OCI-LY1 (cell line): Measurements from ENCODE around the gene ATG7.

Experiments used
- H2AFZ ChIP-seq: fragments of 200-600 bp; sonication (generic), shearing (Covaris generic); 2 replicates; pipeline ENCODE4 v1.6.0; 2014; ENCODE audit warnings: antibody characterized with exemption, mild to moderate bottlenecking, low read length
- H3F3A ChIP-seq: fragments of 200-600 bp; sonication (generic), shearing (Covaris generic); 2 replicates; pipeline ENCODE4 v1.6.0; 2014; ENCODE audit warnings: mild to moderate bottlenecking, antibody characterized with exemption, low read length, moderate library complexity; ENCODE audit not compliant: insufficient read depth
- H3K27ac ChIP-seq: fragments of 200-600 bp; sonication (generic); 2 replicates; pipeline ENCODE4 v1.5.1; 2014; ENCODE audit warnings: low read length, mixed run types, mild to moderate bottlenecking, low read depth; ENCODE audit not compliant: poor library complexity, severe bottlenecking
- H3K27me3 ChIP-seq: fragments of 200-600 bp; sonication (generic); 2 replicates; pipeline ENCODE4 v1.6.0; 2014; ENCODE audit warnings: antibody characterized with exemption, mild to moderate bottlenecking, low read length, moderate library complexity; ENCODE audit not compliant: insufficient read depth
- H3K36me3 ChIP-seq: fragments of 200-600 bp; sonication (generic); 2 replicates; pipeline ENCODE4 v1.6.1; 2014; ENCODE audit warnings: mild to moderate bottlenecking, antibody characterized with exemption, low read length, moderate library complexity, mixed read lengths; ENCODE audit not compliant: insufficient read depth
- H3K4me1 ChIP-seq: fragments of 200-600 bp; sonication (generic); 2 replicates; pipeline ENCODE4 v1.5.1; 2014; ENCODE audit warnings: mild to moderate bottlenecking, low read length, moderate library complexity; ENCODE audit not compliant: insufficient read depth, severe bottlenecking
- H3K4me2 ChIP-seq: fragments of 200-600 bp; sonication (generic), shearing (Covaris generic); 2 replicates; pipeline ENCODE4 v1.6.1; 2014; ENCODE audit warnings: low read length
- H3K4me3 ChIP-seq: fragments of 200-600 bp; sonication (generic); 2 replicates; pipeline ENCODE4 v1.5.1; 2014; ENCODE audit warnings: low read length, low read depth, mild to moderate bottlenecking, mixed read lengths; ENCODE audit not compliant: poor library complexity, severe bottlenecking
- H3K79me2 ChIP-seq: fragments of 200-600 bp; shearing (Covaris generic); 2 replicates; pipeline ENCODE4 v1.6.1; 2016; ENCODE audit warnings: mixed run types, low read length, mixed read lengths; ENCODE audit not compliant: insufficient read depth
- H3K9ac ChIP-seq: fragments of 200-600 bp; sonication (generic), shearing (Covaris generic); 2 replicates; pipeline ENCODE4 v1.6.1; 2014; ENCODE audit warnings: mild to moderate bottlenecking, low read length, mixed read lengths
- H3K9me2 ChIP-seq: fragments of 200-600 bp; sonication (generic), shearing (Covaris generic); 2 replicates; pipeline ENCODE4 v1.6.1; 2014; ENCODE audit warnings: low read depth, mild to moderate bottlenecking, low read length, mixed read lengths
- H3K9me3 ChIP-seq: fragments of 200-600 bp; shearing (Covaris generic); 2 replicates; pipeline ENCODE4 v1.6.1; 2014; ENCODE audit warnings: low read length, mixed read lengths
- H4K20me1 ChIP-seq: fragments of 200-600 bp; sonication (generic), shearing (Covaris generic); 2 replicates; pipeline ENCODE4 v1.6.0; 2016; ENCODE audit warnings: mild to moderate bottlenecking, low read length; ENCODE audit not compliant: insufficient read depth
- EZH2 ChIP-seq: fragments of 200-600 bp; sonication (generic), shearing (Covaris generic); IDR thresholded peaks from 2 replicates; pipeline ENCODE4 v1.8.0; 2017; ENCODE audit warnings: borderline replicate concordance, mixed run types, mild to moderate bottlenecking, antibody characterized with exemption, low read length, moderate library complexity, mixed read lengths
- TF ChIP-seq, protein P1 (sequence below): fragments of 200-600 bp; sonication (generic), shearing (Covaris generic); IDR thresholded peaks from 2 replicates; pipeline ENCODE4 v1.5.1; 2017; ENCODE audit warnings: mild to moderate bottlenecking, antibody characterized with exemption, low read length, moderate library complexity, mixed read lengths

ATG7 gene

DNA sequence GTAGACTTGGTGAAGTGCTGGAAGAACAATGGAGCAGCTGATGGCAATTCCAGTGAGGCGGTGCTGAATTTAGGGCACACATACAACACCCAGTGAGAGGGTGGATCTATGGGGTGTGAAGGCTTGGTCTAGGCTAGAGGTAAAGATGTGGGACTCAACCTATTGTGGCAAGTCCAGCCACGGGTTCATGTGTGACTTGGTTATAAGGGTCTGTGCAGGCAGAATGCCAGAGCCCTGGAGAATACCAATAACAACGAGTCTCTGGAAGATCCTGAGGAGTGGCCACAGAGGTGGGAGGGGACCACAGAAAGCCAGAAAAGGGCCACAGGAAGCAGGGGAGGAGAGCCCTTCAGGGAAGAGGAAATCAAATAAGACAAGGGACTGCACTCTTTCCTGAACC lies 316.6 kb downstream of the ATG7 start:
- no peaks in the 10 kb centered on the region for H3F3A ChIP-seq
- H3K4me3 ChIP-seq, result no peak overlapping the region
- H3K4me1 ChIP-seq, result peaks cover 75% of the 10 kb centered on the region
- TF ChIP-seq, protein P1, sequence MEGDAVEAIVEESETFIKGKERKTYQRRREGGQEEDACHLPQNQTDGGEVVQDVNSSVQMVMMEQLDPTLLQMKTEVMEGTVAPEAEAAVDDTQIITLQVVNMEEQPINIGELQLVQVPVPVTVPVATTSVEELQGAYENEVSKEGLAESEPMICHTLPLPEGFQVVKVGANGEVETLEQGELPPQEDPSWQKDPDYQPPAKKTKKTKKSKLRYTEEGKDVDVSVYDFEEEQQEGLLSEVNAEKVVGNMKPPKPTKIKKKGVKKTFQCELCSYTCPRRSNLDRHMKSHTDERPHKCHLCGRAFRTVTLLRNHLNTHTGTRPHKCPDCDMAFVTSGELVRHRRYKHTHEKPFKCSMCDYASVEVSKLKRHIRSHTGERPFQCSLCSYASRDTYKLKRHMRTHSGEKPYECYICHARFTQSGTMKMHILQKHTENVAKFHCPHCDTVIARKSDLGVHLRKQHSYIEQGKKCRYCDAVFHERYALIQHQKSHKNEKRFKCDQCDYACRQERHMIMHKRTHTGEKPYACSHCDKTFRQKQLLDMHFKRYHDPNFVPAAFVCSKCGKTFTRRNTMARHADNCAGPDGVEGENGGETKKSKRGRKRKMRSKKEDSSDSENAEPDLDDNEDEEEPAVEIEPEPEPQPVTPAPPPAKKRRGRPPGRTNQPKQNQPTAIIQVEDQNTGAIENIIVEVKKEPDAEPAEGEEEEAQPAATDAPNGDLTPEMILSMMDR, result no peak
- TF ChIP-seq EZH2, result no peak
- no peaks in the 10 kb centered on the region for H3K27me3 ChIP-seq
- H4K20me1 ChIP-seq, result no peaks in the 10 kb centered on the region
- no peaks in the 10 kb centered on the region for H3K9me3 ChIP-seq
- peaks cover 77% of the 10 kb centered on the region for H3K79me2 ChIP-seq
- H3K9ac ChIP-seq, result no peak overlapping the region
- no peaks in the 10 kb centered on the region for H3K9me2 ChIP-seq
- H3K36me3 ChIP-seq, result peaks cover 58% of the 10 kb centered on the region; the same call in 1 of the 2 replicates
- H2AFZ ChIP-seq, result no peak overlapping the region
- H3K4me2 ChIP-seq, result no peak overlapping the region
- H3K27ac ChIP-seq, result no peak overlapping the region

DNA sequence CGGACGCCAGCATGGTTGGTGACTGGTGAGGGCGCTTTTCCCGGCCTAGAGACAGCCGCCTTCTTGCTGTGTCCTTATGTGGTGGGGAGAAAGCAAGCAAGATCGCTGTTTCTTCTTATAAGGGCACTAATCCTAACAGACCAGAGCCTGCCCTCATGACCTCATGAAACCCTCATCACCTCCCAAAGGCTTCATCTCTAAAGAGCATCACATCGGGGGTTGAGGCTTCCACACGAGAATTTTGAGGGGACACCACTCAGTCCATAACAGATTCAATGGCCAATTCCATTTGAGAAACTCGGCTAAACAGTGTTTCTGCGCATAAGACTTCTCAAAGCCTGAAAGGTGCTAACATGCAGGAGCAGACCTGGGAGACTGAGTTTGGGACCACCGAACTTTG lies 317.5 kb downstream of the ATG7 start:
- no peak overlapping the region for H3K9ac ChIP-seq
- peaks cover 67% of the 10 kb centered on the region; the same call in 1 of the 2 replicates for H3K36me3 ChIP-seq
- H3F3A ChIP-seq, result no peaks in the 10 kb centered on the region
- H3K4me3 ChIP-seq, result no peak overlapping the region
- peaks cover 80% of the 10 kb centered on the region for H3K79me2 ChIP-seq
- H3K27ac ChIP-seq, result no peak overlapping the region
- peaks cover 75% of the 10 kb centered on the region for H3K4me1 ChIP-seq
- H3K27me3 ChIP-seq, result no peaks in the 10 kb centered on the region
- no peak overlapping the region for H2AFZ ChIP-seq
- H3K9me2 ChIP-seq, result no peaks in the 10 kb centered on the region
- TF ChIP-seq, protein P1, result no peak
- no peak for TF ChIP-seq EZH2
- H3K9me3 ChIP-seq, result no peaks in the 10 kb centered on the region
- H4K20me1 ChIP-seq, result no peaks in the 10 kb centered on the region
- no peak overlapping the region for H3K4me2 ChIP-seq

DNA sequence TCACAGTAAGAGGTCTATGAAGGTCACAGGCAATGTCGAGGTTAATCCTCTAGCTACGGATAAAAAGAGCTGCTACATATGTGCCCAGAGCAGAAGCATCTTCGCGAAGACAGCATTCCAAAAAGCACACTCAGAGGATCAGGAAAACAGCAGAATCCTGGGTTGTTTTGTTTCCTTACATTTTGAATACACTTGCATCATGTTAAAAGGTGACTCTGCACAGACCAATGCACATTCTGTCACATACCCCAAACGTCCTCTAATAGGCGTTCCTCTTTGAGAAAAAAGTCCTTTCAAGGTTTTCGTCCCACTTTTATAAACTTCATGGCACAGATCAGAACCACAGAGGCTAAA lies 318.8 kb downstream of the ATG7 start:
- Histone ChIP-seq H3K9me2 (no peaks in the 10 kb centered on the region), H3K4me1 (peaks cover 62% of the 10 kb centered on the region), H3K27me3 (no peaks in the 10 kb centered on the region), H3F3A (no peaks in the 10 kb centered on the region), H3K4me2 (no peak overlapping the region), H4K20me1 (no peaks in the 10 kb centered on the region), H3K36me3 (peaks cover 68% of the 10 kb centered on the region), H3K79me2 (peaks cover 71% of the 10 kb centered on the region), H3K9me3 (no peaks in the 10 kb centered on the region), H3K27ac (peak overlapping the region; percentile 46), H2AFZ (no peak overlapping the region), H3K4me3 (no peak overlapping the region), H3K9ac (no peak overlapping the region)
- TF ChIP-seq EZH2, result no peak
- TF ChIP-seq, protein P1, result no peak
